Mucosa of descending colon (tissue), 3 donors: ENCODE results near the gene HEXA. TPM values are rescaled to one million over a fixed set of nuclear protein-coding genes. Genes with fewer than 3 reads are reported as not detected.
"Not testable (repeated sequence)": the region's sequence is repeated elsewhere in the genome, so short reads cannot be mapped to it uniquely, and the experiment has no call there.

Experiments
- ATAC-seq: fragments of 200-7000 bp; cut with Tn5 transposase; one replicate; pipeline ENCODE4 v1.9.1; 2020; ENCODE audit warnings: mild to moderate bottlenecking, moderate library complexity
- DNase-seq, 3 donors: peaks; one replicate each; pipeline ENCODE4 v3.0.0-alpha.2; 2020
- H3K36me3 ChIP-seq: fragments of 200-600 bp; one replicate; pipeline ENCODE4 v1.8.0; 2021; ENCODE audit warnings: low read depth, mild to moderate bottlenecking
- H3K4me1 ChIP-seq: fragments of 200-600 bp; one replicate; pipeline ENCODE4 v1.8.0; 2021; ENCODE audit warnings: low read depth, mild to moderate bottlenecking
- H3K4me3 ChIP-seq: fragments of 200-600 bp; one replicate; pipeline ENCODE4 v1.8.0; 2021; ENCODE audit warnings: mild to moderate bottlenecking
- H3K9me3 ChIP-seq: fragments of 200-600 bp; one replicate; pipeline ENCODE4 v1.8.0; 2021; ENCODE audit warnings: mild to moderate bottlenecking
- intact Hi-C, 2 donors: fragments of 100-400 bp; cut with DNase I in 1 of 2; cut with micrococcal nuclease in 1 of 2; formaldehyde crosslinking; loops; one replicate each; pipeline versions ENCODE4 v1.11.0 to v1.11.1; 2022; cut with DNase I, micrococcal nuclease
- long read RNA-seq, 2 donors: library from polyadenylated mRNA; unstranded; transcript quantifications; one replicate each; pipeline ENCODE4 v2.0.0, GENCODE V29; 2019 to 2021
- total RNA-seq, 3 donors: library from RNA; stranded (reverse); fragmentation: NEBNext Ultra II Directional in 2 of 3; extraction: Animal tissue kit (Norgen Biotek cat#: 25700) in 2 of 3; gene quantifications; one replicate each; pipeline versions ENCODE4 v1.2.1 to v1.2.4, GENCODE V29; 2021 to 2023
- TF ChIP-seq, protein P1 (sequence below): fragments of 200-600 bp; IDR thresholded peaks from one replicate; pipeline ENCODE4 v1.8.0; 2022; ENCODE audit warnings: antibody characterized with exemption, mild to moderate bottlenecking
- donor health status: DM: no; HTN: no; CAD: no; lungs with moderate emphysema.
- donor health status: DM: no; HTN: no; CAD: no.
- donor health status: DM: no; HTN: yes; CAD: no.

Gene HEXA
- total RNA-seq = 100 to 1,000 TPM in 1 of 3 donors, 10 to 100 TPM in 2; 81.0 to 105 (median 96.5) TPM
- long read RNA-seq, donor 1, full-length matches to known transcripts = 61 of 92 reads
- long read RNA-seq, donor 1, partial matches to known transcripts = 7 of 92 reads
- long read RNA-seq, donor 1, other reads (novel, unspliced or antisense) = 24 of 92 reads
- long read RNA-seq, donor 2, full-length matches to known transcripts = 75 of 84 reads
- long read RNA-seq, donor 2, partial matches to known transcripts = 0 of 84 reads
- long read RNA-seq, donor 2, other reads (novel, unspliced or antisense) = 9 of 84 reads

DNA sequence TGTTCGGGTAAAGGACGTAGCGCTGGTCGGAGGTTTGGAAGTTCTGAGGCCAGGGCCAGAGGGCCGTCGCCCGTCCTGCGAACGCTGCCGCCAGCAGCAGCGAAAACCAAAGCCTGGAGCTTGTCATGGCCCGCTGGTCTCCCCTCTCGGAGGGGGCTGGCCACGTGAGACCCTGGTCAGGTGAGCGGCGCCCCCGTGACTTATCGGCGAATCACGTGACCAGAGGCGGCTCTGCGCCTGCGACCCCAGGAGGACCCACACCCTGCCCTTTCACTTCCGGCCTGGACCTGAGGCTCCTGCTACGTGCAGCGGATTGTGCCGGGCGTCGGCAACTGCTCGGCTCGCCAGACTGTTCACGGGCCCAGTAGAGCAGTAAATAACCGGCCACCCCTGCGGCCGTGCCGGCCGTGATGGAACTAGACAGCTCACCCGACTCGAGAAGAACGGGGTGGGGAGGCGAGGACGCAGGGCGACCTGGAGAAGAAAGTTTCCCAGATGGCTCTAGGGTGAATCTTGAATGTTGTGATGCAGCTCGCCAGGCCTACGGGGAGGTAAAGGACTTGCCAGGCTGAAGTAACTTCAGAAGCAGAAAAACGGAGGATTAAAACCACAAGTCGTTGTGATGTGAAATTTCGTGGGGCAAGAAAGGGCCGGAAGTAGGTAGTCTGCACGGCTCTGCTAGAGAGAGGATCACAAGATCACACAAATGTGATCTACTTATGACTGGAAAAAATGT, at the start of gene HEXA:
Gene HEXA (minus strand): TSS at position 169 of the 736 bp plus-strand sequence. CDS start 42 bp downstream, at position 127.
- ATAC-seq (peak; percentile 94), DNase-seq (peak; percentile 98)
- Histone ChIP-seq H3K4me1 (peaks cover 16% of the 10 kb centered on the region), H3K36me3 (no peaks in the 10 kb centered on the region), H3K9me3 (no peaks in the 10 kb centered on the region), H3K4me3 (peak within 1 kb of the TSS; percentile 47)
- TF ChIP-seq, protein P1, sequence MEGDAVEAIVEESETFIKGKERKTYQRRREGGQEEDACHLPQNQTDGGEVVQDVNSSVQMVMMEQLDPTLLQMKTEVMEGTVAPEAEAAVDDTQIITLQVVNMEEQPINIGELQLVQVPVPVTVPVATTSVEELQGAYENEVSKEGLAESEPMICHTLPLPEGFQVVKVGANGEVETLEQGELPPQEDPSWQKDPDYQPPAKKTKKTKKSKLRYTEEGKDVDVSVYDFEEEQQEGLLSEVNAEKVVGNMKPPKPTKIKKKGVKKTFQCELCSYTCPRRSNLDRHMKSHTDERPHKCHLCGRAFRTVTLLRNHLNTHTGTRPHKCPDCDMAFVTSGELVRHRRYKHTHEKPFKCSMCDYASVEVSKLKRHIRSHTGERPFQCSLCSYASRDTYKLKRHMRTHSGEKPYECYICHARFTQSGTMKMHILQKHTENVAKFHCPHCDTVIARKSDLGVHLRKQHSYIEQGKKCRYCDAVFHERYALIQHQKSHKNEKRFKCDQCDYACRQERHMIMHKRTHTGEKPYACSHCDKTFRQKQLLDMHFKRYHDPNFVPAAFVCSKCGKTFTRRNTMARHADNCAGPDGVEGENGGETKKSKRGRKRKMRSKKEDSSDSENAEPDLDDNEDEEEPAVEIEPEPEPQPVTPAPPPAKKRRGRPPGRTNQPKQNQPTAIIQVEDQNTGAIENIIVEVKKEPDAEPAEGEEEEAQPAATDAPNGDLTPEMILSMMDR = peak; percentile 15
- intact Hi-C loops = no loop called here

DNA sequence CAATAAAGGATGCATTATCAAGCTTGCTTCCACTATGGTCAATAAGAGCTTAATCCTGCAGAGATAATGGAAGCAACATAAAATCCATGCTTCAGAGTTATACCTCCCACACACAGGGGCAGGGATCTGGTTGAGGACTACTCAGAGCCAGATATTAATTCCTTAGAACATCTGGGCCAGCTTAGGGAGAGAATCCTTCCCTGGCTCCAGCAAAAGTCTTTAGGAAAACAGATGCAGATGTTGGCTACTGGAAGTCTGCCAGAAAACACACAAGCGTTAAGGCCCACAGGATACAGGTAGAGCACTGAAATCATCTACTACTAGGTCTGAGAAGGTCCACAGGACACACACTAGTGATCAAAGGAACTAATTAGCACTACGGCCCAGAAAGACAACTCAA, 47.4 kb upstream of the HEXA start:
- ATAC-seq (no peak), DNase-seq (no peak)
- TF ChIP-seq, protein P1 = no peak
- intact Hi-C loops = no loop called here
- Histone ChIP-seq H3K4me3 (no peak overlapping the region), H3K36me3 (no peaks in the 10 kb centered on the region), H3K4me1 (no peaks in the 10 kb centered on the region), H3K9me3 (peaks cover 7% of the 10 kb centered on the region)

DNA sequence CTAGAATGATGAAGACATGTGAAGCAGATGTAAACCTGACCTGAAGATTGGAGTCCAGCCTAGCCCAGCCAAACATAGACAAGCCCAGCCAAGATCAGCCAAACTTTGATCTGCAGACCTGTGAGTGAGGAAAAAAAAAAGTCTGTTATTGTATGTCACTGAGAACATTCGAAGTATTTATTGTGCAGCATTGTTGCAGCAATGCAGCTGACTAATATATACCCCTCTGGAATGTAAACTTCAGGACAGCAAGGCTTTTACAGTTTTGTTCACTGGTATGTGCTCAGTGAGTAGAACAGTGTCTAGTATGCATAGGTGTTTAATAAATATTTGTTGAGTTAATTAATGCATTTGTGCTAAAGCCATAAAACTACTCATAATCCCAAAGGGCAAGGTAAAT, 45.7 kb upstream of the HEXA start:
- ATAC-seq = no peak
- DNase-seq = no peak
- Histone ChIP-seq H3K4me1 (no peaks in the 10 kb centered on the region), H3K36me3 (no peaks in the 10 kb centered on the region), H3K9me3 (peaks cover 5% of the 10 kb centered on the region), H3K4me3 (no peak overlapping the region)
- TF ChIP-seq, protein P1 = no peak
- intact Hi-C loops = no loop called here

DNA sequence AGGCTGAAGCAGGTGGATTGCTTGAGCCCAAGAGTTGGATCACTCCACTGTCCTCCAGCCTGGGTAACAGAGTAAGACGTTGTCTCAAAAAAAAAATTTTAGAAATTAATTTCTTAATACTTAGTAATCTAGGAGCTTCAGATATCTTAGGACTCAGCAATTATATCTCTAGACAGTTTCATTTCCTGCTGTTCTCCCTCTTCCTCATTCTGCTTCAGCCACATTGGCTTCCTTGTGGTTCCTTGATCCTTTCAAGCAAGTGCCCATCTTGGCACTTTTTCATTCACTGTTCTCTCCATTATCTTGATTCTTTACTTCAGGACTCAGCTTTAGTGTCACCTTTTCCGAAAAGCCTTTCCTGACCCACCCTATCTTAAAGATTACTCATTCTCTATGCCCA, 44.8 kb upstream of the HEXA start:
- Histone ChIP-seq H3K4me3 (no peak overlapping the region), H3K4me1 (no peaks in the 10 kb centered on the region), H3K9me3 (no peaks in the 10 kb centered on the region), H3K36me3 (no peaks in the 10 kb centered on the region)
- ATAC-seq (no peak), DNase-seq (no peak)
- TF ChIP-seq, protein P1 = no peak
- intact Hi-C loops = no loop called here

DNA sequence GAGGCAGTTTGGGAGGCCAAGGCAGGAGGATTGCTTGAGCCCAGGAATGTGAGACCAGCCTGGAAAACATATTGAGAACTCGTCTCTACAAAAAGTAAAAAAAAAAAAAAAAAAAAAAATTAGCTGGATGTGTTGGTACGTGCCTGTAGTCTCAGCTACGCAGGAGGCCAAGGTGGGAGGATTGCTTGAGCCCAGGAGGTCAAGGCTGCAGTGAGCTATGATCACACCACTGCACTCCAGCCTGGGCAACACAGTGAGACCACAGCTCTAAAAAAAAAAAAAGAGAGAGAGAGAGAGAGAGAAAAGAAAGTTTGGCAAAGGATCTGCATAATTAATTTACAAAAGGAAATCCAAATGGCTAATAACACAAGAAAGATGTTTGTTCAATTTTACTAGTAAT, 44.0 kb upstream of the HEXA start:
- DNase-seq, H3K9me3 ChIP-seq, intact Hi-C loops, ATAC-seq, H3K4me3 ChIP-seq, H3K36me3 ChIP-seq, H3K4me1 ChIP-seq: not testable (repeated sequence)

DNA sequence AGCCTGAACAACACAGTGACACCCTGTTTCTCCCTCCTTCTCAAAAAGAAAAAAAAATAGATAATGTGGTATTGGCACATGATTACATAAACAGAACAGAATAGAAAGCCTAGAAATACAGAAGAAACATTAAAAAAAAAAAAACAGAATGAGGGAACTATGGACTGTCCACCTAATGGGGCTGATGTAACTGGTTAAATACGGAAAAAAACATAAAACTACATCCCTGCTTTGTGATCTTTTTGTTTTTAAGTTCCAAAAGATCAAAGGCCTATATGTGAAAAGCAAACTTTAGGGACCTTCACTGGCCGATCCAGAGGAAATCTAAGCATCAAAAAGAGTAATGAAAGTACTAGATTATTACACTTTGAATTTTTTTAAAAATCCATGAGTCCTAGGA, 39.5 kb upstream of the HEXA start:
- H3K4me3 ChIP-seq = no peak overlapping the region
- H3K4me1 ChIP-seq = no peaks in the 10 kb centered on the region
- intact Hi-C loops = no loop called here
- DNase-seq = no peak
- no peak for ATAC-seq
- H3K36me3 ChIP-seq = no peaks in the 10 kb centered on the region
- TF ChIP-seq, protein P1 = no peak
- no peaks in the 10 kb centered on the region for H3K9me3 ChIP-seq

DNA sequence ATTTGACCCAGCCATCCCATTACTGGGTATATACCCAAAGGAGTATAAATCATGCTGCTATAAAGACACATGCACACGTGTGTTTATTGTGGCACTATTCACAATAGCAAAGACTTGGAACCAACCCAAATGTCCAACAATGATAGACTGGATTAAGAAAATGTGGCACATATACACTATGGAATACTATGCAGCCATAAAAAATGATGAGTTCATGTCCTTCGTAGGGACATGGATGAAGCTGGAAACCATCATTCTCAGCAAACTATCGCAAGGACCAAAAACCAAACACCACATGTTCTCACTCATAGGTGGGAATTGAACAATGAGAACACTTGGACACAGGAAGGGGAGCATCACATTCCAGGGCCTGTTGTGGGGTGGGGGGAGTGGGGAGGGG, 37.5 kb upstream of the HEXA start:
- H3K9me3 ChIP-seq, H3K4me3 ChIP-seq, ATAC-seq, H3K36me3 ChIP-seq, intact Hi-C loops, DNase-seq, H3K4me1 ChIP-seq: not testable (repeated sequence)
